Sciatic nerve (tissue), 2 donors: ENCODE measurements around the gene CHIC1. TPM values are rescaled to one million over a fixed set of nuclear protein-coding genes. Genes with fewer than 3 reads are reported as not detected.
"Not testable (repeated sequence)": the region's sequence is repeated elsewhere in the genome, so short reads cannot be mapped to it uniquely, and the experiment has no call there.

ENCODE experiments used
- ATAC-seq: fragments of 200-7000 bp; cut with Tn5 transposase; one replicate; pipeline ENCODE4 v1.9.1; 2020; ENCODE audit warnings: mild to moderate bottlenecking, moderate library complexity
- DNase-seq: peaks from one replicate; pipeline ENCODE4 v3.0.0-alpha.2; 2020; ENCODE audit warnings: low spot score
- intact Hi-C: fragments of 100-400 bp; cut with DNase I; formaldehyde crosslinking; loops from one replicate; pipeline ENCODE4 v1.14.2; 2022
- total RNA-seq: library from RNA; stranded (reverse); fragmentation: NEBNext Ultra II Directional; extraction: Animal tissue kit (Norgen Biotek cat#: 25700); gene quantifications from one replicate; pipeline ENCODE4 v1.2.1, GENCODE V29; 2021
- donor health status: DM: no; HTN: no; CAD: no.
- donor health status: DM: no; HTN: no; CAD: no.

CHIC1 gene
- total RNA-seq: 12.5 TPM

- peak; percentile 72 for DNase-seq
- intact Hi-C loops: no loop called here
- peak; percentile 87 for ATAC-seq
Observed at GRCh38 chrX:73562984-73563737, at the start of gene CHIC1. Gene CHIC1, plus strand, starts transcription at chrX:73563197. Its CDS starts 88 bp downstream, at chrX:73563285.

- DNase-seq, ATAC-seq, intact Hi-C loops: not testable (repeated sequence)
Observed at GRCh38 chrX:73522823-73523222, 40.2 kb upstream of the CHIC1 start.

GRCh38 chrX:73524906-73525305 is 38.1 kb upstream of the CHIC1 start:
- DNase-seq (no peak), ATAC-seq (no peak)
- intact Hi-C loops: no loop called here

- ATAC-seq (no peak), DNase-seq (no peak)
- intact Hi-C loops: no loop called here
Observed at GRCh38 chrX:73525928-73526690, 36.9 kb upstream of the CHIC1 start.

- intact Hi-C loops: not testable (repeated sequence)
Observed at GRCh38 chrX:73531655-73532054, 31.3 kb upstream of the CHIC1 start.

GRCh38 chrX:73556159-73556558 is 6.8 kb upstream of the CHIC1 start:
- ATAC-seq (no peak), DNase-seq (no peak)
- intact Hi-C loops: no loop called here

More at GRCh38 chrX:73531655-73532054, 31.3 kb upstream of the CHIC1 start:
- ATAC-seq, DNase-seq: not testable (repeated sequence)

GRCh38 chrX:73561801-73562200 is 1.2 kb upstream of the CHIC1 start:
- ATAC-seq (no peak), DNase-seq (no peak)
- intact Hi-C loops: no loop called here

- ATAC-seq (no peak), DNase-seq (no peak)
- intact Hi-C loops: no loop called here
Observed at GRCh38 chrX:73562458-73562857, 539 bp upstream of the CHIC1 start.

- ATAC-seq (peak; percentile 54), DNase-seq (no peak)
- intact Hi-C loops: no loop called here
Observed at GRCh38 chrX:73563738-73564068, 706 bp downstream of the CHIC1 start.

- ATAC-seq (no peak), DNase-seq (no peak)
- intact Hi-C loops: no loop called here
Observed at GRCh38 chrX:73577361-73577760, 14.4 kb downstream of the CHIC1 start.

- ATAC-seq (no peak), DNase-seq (no peak)
- intact Hi-C loops: no loop called here
Observed at GRCh38 chrX:73581002-73581628, 18.1 kb downstream of the CHIC1 start.

GRCh38 chrX:73597758-73598157 is 34.8 kb downstream of the CHIC1 start:
- DNase-seq, intact Hi-C loops, ATAC-seq: not testable (repeated sequence)

- DNase-seq (no peak), ATAC-seq (no peak)
- intact Hi-C loops: no loop called here
Observed at GRCh38 chrX:73615022-73615421, 52.0 kb downstream of the CHIC1 start.

GRCh38 chrX:73641669-73642068 is 78.7 kb downstream of the CHIC1 start:
- intact Hi-C loops, ATAC-seq, DNase-seq: not testable (repeated sequence)

- DNase-seq (no peak), ATAC-seq (no peak)
- intact Hi-C loops: no loop called here
Observed at GRCh38 chrX:73647212-73647611, 84.2 kb downstream of the CHIC1 start.

GRCh38 chrX:73647632-73648322 is 84.8 kb downstream of the CHIC1 start:
- intact Hi-C loops: no loop called here
- ATAC-seq (no peak), DNase-seq (no peak)

GRCh38 chrX:73661322-73661721 is 98.3 kb downstream of the CHIC1 start:
- DNase-seq, ATAC-seq, intact Hi-C loops: not testable (repeated sequence)

GRCh38 chrX:73668779-73669178 is 105.8 kb downstream of the CHIC1 start:
- ATAC-seq (peak; percentile 44), DNase-seq (no peak)
- intact Hi-C loops: no loop called here

GRCh38 chrX:73681408-73681807 is 118.4 kb downstream of the CHIC1 start:
- DNase-seq (no peak), ATAC-seq (no peak)
- intact Hi-C loops: no loop called here
